ENCODE measurements around the gene SLC7A9.

The SLC7A9 gene

GRCh38 chr19:32824916-32825608 is 44.5 kb downstream of the SLC7A9 start:
- no peak for DNase-seq (ENCODE audit: low spot score)

- DNase-seq (ENCODE audit: low spot score), result no peak
Observed at GRCh38 chr19:32824191-32824751, 45.3 kb downstream of the SLC7A9 start.

- no peak for DNase-seq (ENCODE audit: low spot score)
Observed at GRCh38 chr19:32823747-32824102, 45.8 kb downstream of the SLC7A9 start.

DNA sequence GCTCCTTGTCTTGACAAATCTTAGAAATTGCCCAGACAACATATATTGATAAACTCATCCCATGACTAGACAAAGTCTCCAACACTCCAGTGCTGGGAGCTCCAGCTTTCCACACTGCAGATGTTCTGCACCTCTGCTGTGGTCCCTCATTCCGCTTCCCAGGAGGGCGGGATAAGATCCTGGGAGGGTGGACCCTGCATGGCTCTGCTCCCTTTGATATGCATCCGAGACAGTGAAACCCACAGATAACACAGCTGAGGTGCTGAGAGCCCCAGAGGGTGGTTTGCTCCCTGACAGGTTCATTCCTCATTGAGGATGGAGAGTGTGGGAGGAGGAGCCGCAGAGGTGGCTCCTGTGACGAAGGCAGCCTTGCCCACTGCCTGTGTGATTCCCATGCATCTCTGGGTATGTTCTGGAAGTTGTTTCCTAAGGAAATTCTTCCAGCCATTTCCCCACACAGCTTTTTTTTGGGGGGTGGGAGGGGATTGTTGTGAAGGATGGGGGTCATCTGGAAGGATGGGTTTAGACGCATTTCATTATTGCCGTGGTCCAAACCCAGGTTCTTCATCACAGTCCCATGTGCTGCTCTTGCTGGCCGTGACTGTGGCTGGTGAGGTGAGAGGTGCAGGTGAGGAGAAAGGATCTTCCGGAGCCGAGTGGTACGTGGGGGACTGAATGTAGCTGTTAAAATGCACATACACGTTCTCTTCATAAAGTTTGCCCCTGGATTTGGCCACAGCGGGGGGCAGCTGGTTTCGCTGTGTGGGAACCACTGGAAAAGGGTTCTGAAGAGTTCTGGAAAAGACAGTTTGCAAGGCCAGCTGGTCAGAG is 46.4 kb downstream of the SLC7A9 start:
- no peak for DNase-seq (ENCODE audit: low spot score)

GRCh38 chr19:32819419-32820400 is 49.9 kb downstream of the SLC7A9 start:
- no peak for DNase-seq (ENCODE audit: low spot score)

DNA sequence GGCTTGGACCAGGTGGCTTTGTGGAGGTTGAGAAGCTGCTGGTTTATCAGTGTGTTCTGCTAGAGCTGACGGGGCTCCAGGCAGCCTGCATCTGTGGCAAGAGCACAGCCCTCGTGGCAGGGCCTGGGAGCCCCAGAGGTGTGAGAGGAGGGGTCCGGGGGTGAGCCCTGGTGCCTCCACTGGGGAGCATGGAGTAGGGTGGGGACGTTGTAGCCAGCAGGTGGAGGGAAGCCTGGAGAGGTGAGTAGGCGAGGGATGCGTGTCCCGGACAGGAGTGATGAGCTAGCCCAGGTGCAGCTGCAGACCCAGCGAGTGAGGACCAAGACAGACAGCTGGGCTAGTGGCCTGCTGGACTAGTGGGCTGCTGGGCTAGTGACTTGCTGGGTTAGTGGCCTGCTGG is 51.0 kb downstream of the SLC7A9 start:
- DNase-seq (ENCODE audit: low spot score), result no peak

DNA sequence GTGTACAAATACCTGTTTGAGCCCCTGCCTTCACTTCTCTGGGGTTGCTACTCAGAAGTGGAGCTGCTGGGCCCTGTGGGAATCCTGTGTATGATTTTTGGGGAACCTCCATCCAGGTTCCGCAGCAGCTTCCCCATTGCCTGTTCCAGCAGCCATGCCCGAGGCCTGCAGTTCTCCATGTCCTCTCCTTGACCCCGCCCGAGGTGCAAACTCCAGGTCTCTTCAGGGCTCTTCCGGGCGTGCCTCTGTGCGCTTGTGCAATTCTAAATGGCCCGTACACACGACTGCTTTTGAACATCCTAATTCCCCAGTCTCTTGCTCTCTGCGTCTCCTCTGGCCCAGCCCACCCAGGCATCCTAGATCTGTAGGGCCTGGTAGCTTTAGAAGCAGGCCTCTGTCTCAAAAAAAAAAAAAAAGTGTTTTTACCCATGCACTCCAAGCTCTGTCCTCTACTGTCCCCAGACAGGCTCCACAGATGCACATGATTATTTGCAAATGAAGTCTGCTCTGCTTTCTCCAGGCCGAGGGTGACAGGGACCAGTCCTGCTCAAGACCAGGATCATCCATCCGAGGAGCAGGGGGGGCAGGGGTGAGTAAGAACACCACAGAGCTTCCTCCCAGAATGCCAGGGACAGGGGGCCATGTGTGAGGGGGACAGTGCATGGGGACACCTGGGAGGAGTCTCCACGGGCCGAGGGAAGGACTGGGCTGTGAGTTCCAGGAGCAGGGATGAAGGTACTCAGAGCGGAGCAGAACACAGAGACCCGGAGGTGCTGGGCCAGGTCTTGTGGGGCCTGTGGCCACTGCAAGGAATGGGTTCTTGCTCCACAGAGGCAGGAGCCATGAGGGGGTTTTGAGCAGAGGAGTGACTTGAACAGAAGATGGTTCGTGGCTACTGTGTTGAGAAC is 51.7 kb downstream of the SLC7A9 start:
- DNase-seq (ENCODE audit: low spot score), result no peak

- no peak for DNase-seq (ENCODE audit: low spot score)
Observed at GRCh38 chr19:32816555-32817099, 52.9 kb downstream of the SLC7A9 start.

DNA sequence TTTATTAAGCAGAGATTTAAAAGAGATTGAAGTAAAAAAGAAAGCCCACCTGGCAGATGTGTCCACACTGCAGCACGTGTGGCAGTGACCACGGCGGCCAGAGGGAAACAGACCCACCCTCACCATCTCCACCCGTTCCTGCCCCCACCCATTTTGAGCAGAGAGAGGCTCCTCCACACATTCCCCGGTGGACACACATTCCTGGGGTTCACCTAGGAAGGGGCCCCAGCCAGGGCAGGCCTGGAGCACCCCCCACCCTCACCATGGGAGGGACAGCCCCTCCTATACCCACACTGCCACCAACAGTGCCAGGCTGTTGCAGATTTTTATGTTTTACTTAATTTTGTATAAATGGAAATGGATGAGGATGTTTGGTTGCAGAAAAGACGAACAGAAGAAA is 54.9 kb downstream of the SLC7A9 start:
- DNase-seq (ENCODE audit: low spot score), result no peak

GRCh38 chr19:32813862-32814425 is 55.6 kb downstream of the SLC7A9 start:
- no peak for DNase-seq (ENCODE audit: low spot score)

- no peak for DNase-seq (ENCODE audit: low spot score)
Observed at GRCh38 chr19:32812571-32812970, 57.0 kb downstream of the SLC7A9 start.

- DNase-seq (ENCODE audit: low spot score), result no peak
Observed at GRCh38 chr19:32812036-32812435, 57.5 kb downstream of the SLC7A9 start.

GRCh38 chr19:32811151-32811550 is 58.4 kb downstream of the SLC7A9 start:
- no peak for DNase-seq (ENCODE audit: low spot score)

DNA sequence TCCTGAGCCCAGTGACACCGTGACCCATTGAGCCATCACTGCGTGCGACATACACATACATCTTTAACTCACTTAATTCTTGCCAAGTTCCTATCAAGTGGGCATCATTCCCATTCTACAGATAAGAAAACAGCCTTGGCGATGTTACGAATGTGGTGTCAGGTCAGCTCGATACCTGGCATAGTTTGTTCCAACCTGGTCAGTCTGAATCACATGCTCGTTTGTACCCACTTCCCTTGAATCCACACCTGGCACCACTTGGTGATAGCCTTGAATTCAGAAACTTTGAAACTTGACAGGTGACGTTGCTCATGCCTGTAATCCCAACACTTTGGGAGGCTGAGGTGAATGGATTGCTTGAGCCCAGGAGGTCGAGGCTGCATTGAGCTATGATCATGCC is 59.1 kb downstream of the SLC7A9 start:
- no peak for DNase-seq (ENCODE audit: low spot score)

DNA sequence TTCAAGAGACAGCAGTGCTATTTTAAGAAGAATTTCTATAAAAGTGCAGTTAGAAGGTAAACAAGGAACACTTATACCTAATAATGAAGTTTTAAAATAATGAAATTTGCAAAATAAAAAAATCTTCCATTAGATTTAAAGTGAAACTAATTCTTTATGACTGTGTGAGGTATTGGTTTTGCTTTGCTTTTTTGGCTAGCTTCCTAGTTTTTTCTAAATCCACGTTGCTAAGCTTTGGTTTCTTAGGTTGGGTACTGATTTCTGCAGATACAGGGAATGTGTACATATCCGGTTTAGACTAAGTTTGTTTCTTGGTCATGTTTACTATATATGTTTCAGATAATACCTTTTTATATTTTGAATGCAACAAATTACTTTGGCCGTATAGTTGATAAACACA is 59.8 kb downstream of the SLC7A9 start:
- DNase-seq (ENCODE audit: low spot score), result no peak

DNA sequence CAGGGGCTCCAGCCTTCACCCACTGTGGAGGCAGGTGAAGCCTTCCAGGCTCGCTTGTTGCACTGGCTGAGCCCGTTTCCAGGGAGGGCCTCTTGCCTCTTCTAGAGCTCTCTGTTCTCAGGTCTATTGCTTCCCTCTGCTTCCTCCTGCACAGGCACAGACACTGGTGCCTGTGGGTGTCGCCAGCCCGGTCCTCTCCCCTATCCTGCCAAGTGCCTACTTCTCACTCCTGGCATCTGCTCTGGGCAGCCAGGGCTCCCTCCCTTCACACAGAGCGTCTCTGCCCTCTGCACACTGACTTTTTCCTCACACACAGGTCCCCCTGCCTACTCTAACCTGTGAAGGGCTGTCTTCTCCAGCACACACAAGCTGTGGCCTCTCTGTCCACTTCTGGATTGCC is 60.3 kb downstream of the SLC7A9 start:
- no peak for DNase-seq (ENCODE audit: low spot score)

- DNase-seq (ENCODE audit: low spot score), result no peak
Observed at GRCh38 chr19:32808236-32808635, 61.3 kb downstream of the SLC7A9 start.

DNA sequence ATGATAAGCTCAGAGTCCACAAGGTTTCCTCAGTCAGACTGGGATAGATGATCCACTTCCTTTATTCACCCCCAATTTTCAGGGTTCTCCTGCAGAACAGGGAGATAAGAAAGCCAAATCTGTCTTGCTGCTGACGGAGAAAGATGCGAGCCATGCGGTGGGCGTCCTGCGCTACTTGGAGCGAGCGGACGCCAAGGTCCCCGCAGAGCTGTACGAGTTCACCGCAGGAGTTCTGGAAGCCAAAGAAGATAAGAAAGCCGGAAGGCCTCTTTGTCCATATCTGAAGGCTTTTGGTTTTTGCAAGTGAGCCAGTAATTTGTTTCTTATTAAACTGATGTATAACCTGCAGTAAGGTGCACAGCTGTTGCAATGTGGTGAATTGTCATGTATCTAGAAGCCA is 66.7 kb downstream of the SLC7A9 start:
- no peak for DNase-seq (ENCODE audit: low spot score)

- no peak for DNase-seq (ENCODE audit: low spot score)
Observed at GRCh38 chr19:32800754-32801153, 68.8 kb downstream of the SLC7A9 start.

GRCh38 chr19:32800191-32800590 is 69.4 kb downstream of the SLC7A9 start:
- DNase-seq (ENCODE audit: low spot score), result no peak
